ENCODE data around the gene CBS.
"Not testable (repeated sequence)": the region's sequence is repeated elsewhere in the genome, so short reads cannot be mapped to it uniquely, and the experiment has no call there.

The CBS gene

DNA sequence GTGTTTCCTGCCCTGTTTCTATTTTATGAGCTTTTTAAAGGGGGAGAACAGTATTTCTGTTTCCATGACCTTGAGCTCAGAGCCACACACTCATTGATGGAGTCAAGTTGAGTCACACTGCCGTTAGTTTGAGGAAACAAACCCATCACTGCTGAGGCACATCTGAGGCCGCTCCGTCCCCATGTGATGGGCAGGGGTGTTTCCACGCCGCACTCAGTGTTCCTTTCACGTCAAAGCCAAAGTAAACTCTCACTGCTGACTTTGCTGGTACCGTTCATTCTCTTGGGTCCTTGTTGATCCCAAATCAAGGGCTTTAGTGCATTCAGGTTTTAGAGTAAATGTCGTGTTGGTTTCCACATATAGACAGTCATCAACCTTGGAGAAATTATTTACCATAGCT, 52.5 kb downstream of the CBS start:
- no peak for DNase-seq

DNA sequence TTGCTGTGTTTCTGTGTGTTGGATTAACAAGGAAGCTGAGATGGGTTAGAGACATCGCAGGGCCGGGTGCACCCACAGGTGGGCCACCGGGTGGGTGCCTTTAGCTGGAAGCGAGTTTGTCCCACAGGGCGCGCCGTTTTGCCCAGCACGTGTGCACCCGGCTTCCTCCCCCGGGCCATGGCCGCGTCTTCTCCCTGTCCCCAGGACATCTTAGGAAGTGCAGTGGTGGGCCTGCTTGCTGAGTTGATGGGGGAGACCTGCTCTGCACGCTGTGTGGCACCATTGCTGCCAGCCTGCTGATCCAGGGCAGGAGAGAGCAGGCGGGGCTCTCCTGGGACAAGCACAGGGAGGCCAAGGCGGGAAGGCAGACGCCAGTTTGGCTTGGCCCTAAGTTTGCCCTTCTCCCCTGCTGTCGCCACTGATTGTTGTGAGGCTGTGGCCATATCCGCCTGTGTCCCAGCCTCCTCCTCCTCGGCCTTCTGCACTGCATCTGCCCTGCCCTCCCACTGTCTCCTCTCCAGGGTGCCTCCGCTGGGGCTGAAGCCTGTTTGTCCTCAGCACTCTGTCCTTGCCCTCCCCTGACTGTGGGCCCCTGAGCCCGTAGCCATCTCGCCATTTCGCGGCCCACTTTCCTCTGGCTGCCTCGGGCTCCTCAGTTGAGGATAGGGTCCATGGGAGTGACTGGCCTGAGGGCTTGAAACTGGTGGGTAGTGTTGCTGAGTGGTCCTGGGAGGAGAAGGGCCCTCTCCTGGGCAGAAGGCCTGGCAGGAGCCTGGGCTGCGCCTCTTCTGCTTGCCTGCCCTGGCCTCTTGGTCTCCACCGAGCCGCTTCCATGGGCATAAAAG, 53.7 kb downstream of the CBS start:
- no peak for DNase-seq

DNA sequence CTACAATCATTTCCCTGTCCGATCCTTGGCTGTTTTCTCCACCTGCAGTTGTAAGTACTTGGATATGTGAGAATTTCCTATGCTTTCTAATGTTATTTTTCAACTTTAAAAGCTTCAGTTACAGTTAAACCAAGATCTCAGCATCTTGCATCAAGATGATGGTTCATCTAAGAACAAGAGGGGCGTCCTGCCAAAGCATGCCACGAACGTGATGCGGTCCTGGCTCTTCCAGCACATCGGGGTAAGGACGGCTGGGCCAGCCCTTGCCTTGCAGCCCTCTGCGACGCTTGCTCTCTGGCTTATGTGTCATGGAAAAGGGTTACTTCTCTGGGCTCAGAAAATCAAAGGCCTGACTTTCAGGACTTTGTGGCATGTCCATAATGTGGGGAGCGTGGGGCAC, 54.4 kb downstream of the CBS start:
- DNase-seq, result no peak

DNA sequence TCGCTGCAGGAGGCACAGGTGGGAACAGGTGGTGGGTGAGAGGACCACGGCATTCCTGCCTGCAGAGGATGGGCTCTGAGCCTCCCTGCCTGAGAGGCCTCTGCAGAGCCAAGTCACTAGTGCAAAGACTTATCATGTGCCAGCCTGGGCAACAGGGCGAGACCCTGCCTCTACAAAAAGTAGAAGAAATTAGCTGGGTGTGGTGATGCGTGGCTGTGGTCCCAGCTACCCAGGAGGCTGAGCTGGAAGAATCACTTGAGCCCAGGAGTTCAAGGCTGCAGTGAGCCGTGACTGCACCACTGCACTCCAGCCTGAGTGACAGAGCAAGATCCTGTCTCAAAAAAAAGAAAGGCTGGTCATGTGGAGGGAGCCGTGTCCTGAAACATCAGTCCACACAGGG, 54.9 kb downstream of the CBS start:
- no peak for DNase-seq

DNA sequence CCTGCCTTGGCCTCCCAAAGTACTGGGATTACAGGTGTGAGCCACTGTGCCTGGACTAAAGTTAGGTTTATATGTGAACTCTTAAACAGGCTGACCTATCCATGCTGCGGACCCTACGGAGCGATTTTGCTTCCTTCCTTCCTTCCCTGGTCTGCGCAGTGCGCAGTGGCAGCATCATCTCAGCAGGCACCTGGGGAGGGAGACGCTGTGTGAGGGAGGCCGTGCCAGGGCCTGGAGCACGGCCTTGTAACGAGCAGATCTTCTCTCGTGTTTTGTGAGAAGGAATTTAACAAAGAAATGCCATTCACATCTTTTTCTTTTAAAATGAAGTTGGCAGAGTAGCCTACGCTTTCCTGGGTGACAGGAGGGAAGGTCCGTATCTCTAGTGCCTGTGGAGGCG, 55.5 kb downstream of the CBS start:
- DNase-seq, result no peak

DNA sequence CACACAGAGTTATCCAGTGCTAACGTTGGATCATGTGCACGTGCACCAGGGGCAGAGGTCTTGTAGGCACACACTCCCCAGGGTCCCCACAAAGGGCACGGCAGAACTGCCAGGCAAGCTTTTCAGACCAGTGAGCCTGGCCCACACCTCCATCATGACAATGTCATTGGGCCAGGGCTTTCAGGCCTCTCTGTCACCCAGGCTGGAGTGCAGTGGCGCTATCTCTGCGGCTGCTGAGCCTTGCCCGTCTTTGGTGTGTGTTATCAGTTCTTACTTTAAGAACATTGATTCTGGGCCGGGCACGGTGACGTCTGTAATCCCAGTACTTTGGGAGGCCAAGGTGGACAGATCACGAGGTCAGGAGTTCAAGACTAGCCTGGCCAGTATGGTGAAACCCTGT, 57.1 kb downstream of the CBS start:
- no peak for DNase-seq

DNA sequence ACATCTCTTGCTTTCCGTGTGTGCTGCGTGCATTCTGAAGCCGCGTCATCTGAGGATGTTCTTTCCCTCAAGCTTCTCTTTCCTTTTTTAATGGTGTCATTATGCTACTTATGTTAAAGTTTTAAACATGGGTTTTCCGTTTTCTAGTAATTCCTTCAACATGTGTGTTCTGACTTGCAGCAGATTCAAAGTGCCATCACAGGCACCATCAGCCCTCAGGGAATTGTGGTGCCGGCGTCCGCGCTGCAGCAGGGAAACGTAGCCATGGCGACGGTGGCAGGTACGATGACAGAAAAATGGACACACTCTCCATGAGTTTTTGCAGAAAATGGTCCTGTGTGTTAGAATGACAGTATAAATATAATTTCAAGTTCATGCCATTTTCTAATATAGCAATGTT, 58.9 kb downstream of the CBS start:
- DNase-seq, result no peak

DNA sequence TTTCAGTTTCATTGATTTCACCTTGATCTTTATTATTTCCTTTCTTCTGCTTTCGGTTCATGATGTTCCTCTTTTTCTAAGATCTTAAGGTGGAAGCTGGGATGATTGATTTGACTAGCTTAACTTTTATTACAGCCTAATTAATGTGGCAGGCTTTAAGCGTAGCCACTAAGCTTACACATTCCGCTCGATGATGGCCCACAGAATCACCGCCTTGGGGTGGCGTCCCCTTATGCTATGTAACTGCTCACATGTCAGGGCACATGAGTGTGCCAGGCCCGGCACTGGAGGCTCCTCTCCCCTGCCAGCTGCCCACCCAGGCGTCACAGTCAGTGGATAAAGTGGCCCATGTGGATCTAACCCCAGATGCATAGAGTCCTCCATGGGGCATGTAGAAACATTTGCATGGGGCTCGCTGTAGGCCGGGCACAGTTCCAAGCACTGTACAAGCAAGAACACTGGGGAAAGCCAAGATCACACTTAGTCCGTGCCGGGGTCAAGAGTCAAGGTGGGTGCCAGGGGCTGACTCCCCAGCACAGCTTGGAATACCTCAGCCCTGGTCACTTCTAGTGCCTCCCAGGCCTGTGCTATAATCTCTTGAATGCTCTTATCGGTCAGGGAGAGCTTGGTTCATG, 59.6 kb downstream of the CBS start:
- no peak for DNase-seq

DNA sequence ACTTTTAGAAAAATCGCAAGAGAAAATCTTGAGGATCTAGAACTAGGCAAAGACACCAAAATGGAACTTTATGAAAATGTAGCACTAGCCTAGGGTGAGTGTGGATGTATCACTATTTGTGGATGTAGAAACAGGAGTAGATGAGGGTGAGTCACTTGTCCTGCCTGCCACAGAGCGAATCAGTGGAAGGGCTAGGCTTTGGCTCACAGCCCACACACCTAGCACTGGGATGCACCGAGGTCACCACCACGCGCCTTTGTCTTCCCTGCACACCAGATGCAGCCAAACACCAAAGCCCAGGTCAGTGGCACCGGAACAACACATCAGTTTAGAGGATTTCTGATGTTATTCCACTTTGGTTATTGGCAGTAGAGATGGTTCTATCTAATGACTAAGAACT, 63.0 kb downstream of the CBS start:
- no peak for DNase-seq

DNA sequence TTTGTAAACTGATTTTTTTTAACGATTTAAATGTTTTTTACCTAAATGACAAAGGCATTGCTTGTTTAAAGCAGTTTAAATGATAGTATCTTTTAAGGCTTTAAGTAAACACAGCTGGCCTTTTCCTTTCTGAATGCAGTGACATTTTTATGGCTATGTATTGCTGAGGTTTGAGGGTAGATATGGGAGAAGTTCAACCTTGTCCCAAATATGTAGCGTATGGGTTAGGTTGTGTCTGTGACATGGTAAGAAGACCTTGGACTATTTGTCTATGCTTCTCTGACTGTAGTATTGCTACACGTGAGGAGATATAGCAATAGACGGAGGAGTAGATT, 68.8 kb downstream of the CBS start:
- no peak for DNase-seq

DNA sequence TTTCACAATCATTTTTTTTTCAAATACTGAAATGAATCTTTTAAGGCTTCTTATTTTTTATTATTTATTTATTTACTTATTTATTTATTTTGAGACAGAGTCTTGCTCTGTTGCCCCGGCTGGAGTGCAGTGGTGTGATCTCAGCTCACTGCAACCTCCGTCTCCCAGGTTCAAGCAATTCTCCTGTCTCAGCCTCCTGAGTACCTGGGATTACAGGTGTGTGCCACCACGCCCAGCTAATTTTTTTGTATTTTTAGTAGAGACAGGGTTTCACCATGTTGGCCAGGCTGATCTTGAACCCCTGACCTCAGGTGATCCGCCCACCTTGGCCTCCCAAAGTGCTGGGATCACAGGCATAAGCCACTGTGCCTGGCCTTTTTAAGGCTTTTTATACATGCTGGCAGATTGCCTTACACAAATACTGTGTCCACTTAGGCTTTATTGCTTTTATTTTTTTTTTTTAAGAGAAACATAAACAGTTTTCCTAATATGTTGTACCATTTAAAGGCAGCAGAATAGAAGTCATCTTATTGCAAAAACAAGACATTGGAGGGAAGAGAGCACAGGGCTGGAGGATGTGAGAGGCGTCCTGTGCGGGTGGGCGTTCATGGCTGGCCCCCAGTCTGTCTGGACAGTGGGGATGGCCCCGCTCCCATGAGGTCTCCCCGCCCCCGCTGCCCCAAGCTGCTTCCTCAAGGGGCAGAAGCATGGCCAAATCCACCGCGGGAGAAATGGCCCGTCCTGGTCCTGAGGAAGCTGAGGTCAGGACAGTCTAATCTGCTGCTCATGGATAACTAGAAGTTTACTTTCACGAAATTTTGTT, 69.4 kb downstream of the CBS start:
- DNase-seq, result not testable (repeated sequence)

DNA sequence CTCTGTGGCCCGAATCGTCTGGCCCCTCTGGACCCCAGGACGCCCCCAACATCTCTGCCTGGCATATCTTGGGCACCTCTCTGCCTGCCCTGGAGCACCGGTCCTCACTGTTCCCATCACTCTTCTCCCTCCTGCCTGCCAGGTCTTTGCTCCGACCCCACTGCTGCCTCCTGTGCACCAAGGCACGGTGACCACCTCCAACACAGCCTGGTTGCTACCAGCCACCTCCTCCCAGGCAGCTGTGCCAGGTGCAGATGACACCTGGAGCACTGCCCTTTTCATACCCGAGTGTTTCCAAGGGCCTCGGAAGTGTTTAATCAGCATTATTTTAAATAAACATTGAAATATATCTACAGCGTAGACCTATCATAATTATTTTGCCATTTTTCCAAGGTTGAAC, 70.0 kb downstream of the CBS start:
- no peak for DNase-seq

DNA sequence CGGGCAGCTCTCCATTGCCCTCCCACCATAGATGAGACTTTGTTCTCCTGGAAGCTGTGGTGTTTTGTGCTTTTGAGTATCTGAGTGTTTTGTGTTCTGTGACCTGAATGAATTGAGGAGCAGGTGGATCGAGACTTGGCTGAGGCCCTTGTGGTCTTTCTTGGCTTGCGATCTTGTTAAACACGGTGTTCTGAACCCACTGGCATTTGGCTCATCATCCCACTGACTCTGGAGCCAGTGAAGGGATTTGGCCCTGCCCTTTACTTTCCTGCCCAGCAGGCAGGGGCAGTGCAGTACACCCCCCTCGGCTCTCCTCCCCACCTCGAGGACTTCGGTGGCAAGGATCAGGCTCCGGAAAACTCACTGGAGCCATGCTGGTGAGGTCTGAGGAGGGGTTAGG, 70.7 kb downstream of the CBS start:
- no peak for DNase-seq
